ENCODE data around the gene PCDH9.

Gene PCDH9

DNA sequence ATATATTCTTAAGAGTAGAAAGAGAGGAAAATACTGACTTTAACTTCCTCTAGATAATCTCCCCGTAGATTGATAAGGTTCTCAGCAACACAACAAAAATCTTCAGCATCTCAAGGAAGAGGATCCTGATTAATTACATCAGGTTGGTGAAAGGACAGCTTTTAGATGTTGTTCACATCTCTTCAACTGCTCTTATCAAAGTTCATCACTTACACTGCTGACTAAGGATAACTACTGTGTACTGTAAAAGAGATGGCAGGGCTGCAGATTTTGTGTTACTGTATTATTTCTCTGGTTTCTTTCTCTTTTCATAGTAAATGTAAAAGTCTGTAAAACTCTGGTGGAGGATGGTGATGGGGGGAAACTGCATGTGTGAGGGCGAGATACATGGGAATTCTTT is 133.7 kb downstream of the PCDH9 start:
- Histone ChIP-seq H3K4me2 (ENCODE audit: low read length) (no peak overlapping the region), H3K9me3 (replicated peaks; ENCODE audit: low read length) (no peaks in the 10 kb centered on the region), H3K4me1 (ENCODE audit: control insufficient read depth, insufficient read depth, low read length) (peaks cover 9% of the 10 kb centered on the region), H3K4me3 (ENCODE audit: low read length) (no peak overlapping the region), H3K9ac (ENCODE audit: low read depth, low read length) (no peak overlapping the region), H3K36me3 (ENCODE audit: insufficient read depth, low read length) (no peaks in the 10 kb centered on the region), H3K27me3 (ENCODE audit: control insufficient read depth, insufficient read depth, low read length) (no peaks in the 10 kb centered on the region)

DNA sequence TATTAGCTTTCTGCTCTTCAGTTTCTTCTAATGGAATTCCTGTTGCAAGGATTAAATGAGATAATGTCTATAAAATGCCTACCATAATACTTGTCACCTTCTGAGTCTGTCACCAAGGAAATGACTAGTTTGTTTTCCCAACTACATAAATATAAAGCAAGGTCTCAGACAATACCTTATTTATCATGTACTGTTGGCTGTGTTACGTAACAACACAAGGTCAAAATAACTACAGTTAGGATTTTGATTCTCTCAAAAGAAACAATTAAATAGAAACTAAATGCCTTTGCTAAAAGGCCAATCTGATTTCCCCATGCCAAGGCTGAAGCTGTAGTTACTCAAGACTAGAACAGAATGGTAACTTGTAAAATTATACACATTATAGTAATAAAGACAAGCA is 134.5 kb downstream of the PCDH9 start:
- Histone ChIP-seq H3K36me3 (ENCODE audit: insufficient read depth, low read length) (no peaks in the 10 kb centered on the region), H3K9ac (ENCODE audit: low read depth, low read length) (no peak overlapping the region), H3K9me3 (replicated peaks; ENCODE audit: low read length) (no peaks in the 10 kb centered on the region), H3K4me2 (ENCODE audit: low read length) (no peak overlapping the region), H3K27me3 (ENCODE audit: control insufficient read depth, insufficient read depth, low read length) (no peaks in the 10 kb centered on the region), H3K4me1 (ENCODE audit: control insufficient read depth, insufficient read depth, low read length) (peaks cover 5% of the 10 kb centered on the region), H3K4me3 (ENCODE audit: low read length) (no peak overlapping the region)

DNA sequence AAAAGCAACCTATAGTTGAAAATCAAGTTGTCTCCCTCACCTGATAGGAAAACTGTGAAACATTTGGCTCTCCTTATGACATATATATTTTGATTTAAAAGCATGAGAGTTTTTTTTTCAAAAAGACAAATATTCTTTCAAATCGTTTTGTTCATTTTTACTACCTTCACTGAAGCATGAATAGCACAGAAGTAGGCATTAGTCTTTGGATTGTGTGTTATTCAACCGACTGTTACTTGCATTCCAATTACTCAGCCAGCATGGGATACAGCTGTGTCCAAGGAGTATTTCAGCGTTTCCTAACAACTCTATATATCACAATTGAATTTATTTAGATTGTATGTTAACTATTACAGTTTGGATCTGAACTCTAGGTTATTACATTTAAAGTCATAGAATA is 135.2 kb downstream of the PCDH9 start:
- Histone ChIP-seq H3K4me1 (ENCODE audit: control insufficient read depth, insufficient read depth, low read length) (no peaks in the 10 kb centered on the region), H3K27me3 (ENCODE audit: control insufficient read depth, insufficient read depth, low read length) (no peaks in the 10 kb centered on the region), H3K36me3 (ENCODE audit: insufficient read depth, low read length) (no peaks in the 10 kb centered on the region), H3K4me2 (ENCODE audit: low read length) (no peak overlapping the region), H3K9ac (ENCODE audit: low read depth, low read length) (no peak overlapping the region), H3K9me3 (replicated peaks; ENCODE audit: low read length) (no peaks in the 10 kb centered on the region), H3K4me3 (ENCODE audit: low read length) (no peak overlapping the region)

DNA sequence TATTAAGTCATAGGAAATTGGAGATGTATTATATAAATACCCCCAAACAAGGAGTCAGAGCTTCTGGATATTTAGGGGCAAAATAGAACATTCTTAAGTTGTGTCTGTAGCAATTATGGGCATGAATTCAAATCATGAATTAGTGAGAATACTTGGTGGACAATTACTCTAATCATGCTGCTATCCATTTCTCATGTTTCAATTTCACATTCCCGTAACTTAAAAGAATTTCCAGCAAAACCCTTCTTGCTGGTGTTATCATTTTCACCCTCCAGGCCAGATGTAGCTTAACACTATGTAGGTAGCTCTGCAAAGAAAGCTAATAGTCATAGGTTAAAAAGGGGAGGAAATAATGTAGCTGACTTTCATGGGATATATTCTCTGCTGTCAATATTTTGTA is 136.1 kb downstream of the PCDH9 start:
- no peaks in the 10 kb centered on the region for H3K27me3 ChIP-seq (ENCODE audit: control insufficient read depth, insufficient read depth, low read length)

DNA sequence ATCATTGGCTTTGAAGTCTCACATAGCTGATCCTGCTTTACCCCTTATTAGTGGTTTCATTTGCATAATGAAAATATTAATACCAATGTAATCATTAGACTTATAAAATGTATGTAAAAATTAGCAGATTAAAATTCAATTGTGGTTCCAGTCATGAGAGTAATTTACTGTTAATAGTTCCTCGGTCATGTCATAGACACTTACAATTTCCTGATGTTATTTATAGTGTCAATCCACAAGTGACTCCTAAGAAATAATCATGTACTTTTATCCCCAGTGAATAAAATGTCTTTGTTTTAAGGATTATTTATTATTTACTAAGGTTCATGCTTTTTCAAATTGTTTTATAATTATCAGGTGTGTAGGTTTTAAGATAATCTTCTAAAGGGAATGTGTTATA is 138.5 kb downstream of the PCDH9 start:
- H3K9ac ChIP-seq (ENCODE audit: low read depth, low read length) = no peak overlapping the region
- no peaks in the 10 kb centered on the region for H3K27me3 ChIP-seq (ENCODE audit: control insufficient read depth, insufficient read depth, low read length)
- H3K4me1 ChIP-seq (ENCODE audit: control insufficient read depth, insufficient read depth, low read length) = no peaks in the 10 kb centered on the region

More for the DNA sequence above, 136.1 kb downstream of the PCDH9 start:
- Histone ChIP-seq H3K4me1 (ENCODE audit: control insufficient read depth, insufficient read depth, low read length) (no peaks in the 10 kb centered on the region), H3K4me2 (ENCODE audit: low read length) (no peak overlapping the region), H3K9ac (ENCODE audit: low read depth, low read length) (no peak overlapping the region), H3K36me3 (ENCODE audit: insufficient read depth, low read length) (no peaks in the 10 kb centered on the region), H3K9me3 (replicated peaks; ENCODE audit: low read length) (no peaks in the 10 kb centered on the region), H3K4me3 (ENCODE audit: low read length) (no peak overlapping the region)

DNA sequence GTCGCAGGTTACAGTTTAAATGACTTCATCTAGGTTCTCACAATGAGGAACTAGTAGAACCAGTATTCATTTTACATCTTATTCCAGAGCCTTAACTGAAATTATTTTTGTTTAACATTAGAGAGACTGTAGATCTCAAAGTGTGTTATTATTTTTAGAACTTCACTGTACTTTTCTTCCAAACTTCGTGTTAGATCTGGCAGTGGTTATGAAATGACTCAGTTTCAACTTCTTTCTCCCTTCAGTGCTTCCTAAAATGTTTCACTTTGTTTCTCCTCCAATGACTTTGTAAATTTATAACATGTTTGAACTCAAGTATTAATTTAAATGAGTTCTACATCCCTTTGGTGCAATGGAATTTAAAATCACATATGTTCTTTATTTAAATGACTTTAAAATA is 139.3 kb downstream of the PCDH9 start:
- Histone ChIP-seq H3K4me2 (ENCODE audit: low read length) (no peak overlapping the region), H3K9ac (ENCODE audit: low read depth, low read length) (no peak overlapping the region), H3K4me1 (ENCODE audit: control insufficient read depth, insufficient read depth, low read length) (no peaks in the 10 kb centered on the region), H3K4me3 (ENCODE audit: low read length) (no peak overlapping the region), H3K9me3 (replicated peaks; ENCODE audit: low read length) (no peaks in the 10 kb centered on the region), H3K36me3 (ENCODE audit: insufficient read depth, low read length) (no peaks in the 10 kb centered on the region), H3K27me3 (ENCODE audit: control insufficient read depth, insufficient read depth, low read length) (no peaks in the 10 kb centered on the region)

More for the DNA sequence above, 138.5 kb downstream of the PCDH9 start:
- Histone ChIP-seq H3K4me2 (ENCODE audit: low read length) (no peak overlapping the region), H3K9me3 (replicated peaks; ENCODE audit: low read length) (no peaks in the 10 kb centered on the region), H3K36me3 (ENCODE audit: insufficient read depth, low read length) (no peaks in the 10 kb centered on the region), H3K4me3 (ENCODE audit: low read length) (no peak overlapping the region)

DNA sequence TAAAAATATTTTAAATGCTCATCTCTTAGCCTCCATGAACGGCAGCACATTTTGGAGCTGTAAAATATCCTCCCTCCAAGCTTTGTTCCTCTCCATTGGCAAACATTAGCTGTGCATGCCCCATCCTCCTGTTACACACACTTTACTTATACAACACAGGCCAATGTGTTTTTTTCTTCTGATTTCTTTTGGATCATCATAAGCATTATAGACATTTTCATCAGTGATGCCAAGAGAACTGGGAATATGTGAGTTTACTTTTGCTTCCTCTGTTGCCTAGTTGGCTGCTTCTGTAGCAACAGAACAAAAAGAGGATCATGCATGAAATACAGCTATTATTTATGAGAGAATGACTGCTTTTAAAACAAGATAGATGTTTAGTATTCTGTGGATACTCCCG is 142.6 kb downstream of the PCDH9 start:
- Histone ChIP-seq H3K9ac (ENCODE audit: low read depth, low read length) (no peak overlapping the region), H3K4me2 (ENCODE audit: low read length) (no peak overlapping the region), H3K9me3 (replicated peaks; ENCODE audit: low read length) (no peaks in the 10 kb centered on the region), H3K36me3 (ENCODE audit: insufficient read depth, low read length) (no peaks in the 10 kb centered on the region), H3K4me3 (ENCODE audit: low read length) (no peak overlapping the region), H3K4me1 (ENCODE audit: control insufficient read depth, insufficient read depth, low read length) (no peaks in the 10 kb centered on the region), H3K27me3 (ENCODE audit: control insufficient read depth, insufficient read depth, low read length) (no peaks in the 10 kb centered on the region)

DNA sequence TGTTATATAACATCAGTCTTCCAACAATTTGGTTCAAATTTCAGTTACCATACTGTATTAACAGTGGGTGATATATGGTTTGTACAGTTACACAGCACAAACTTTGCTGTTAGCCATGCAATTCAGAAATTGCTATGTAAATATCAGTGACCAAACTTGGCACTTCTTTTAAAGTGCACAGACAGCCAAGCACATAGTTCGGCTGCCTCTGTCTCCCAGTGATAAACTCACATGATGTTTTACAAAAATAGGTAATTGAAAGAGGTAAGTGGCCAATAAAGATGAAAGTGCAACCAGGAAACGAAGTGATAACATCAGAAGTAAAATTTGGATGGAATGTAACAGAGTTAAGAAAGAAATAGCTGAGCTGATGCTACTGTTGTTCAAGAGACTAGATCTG is 143.9 kb downstream of the PCDH9 start:
- H3K36me3 ChIP-seq (ENCODE audit: insufficient read depth, low read length) = no peaks in the 10 kb centered on the region
- no peaks in the 10 kb centered on the region for H3K9me3 ChIP-seq (replicated peaks; ENCODE audit: low read length)
- H3K9ac ChIP-seq (ENCODE audit: low read depth, low read length) = no peak overlapping the region
- no peak overlapping the region for H3K4me2 ChIP-seq (ENCODE audit: low read length)
- H3K4me1 ChIP-seq (ENCODE audit: control insufficient read depth, insufficient read depth, low read length) = no peaks in the 10 kb centered on the region
- no peaks in the 10 kb centered on the region for H3K27me3 ChIP-seq (ENCODE audit: control insufficient read depth, insufficient read depth, low read length)
- no peak overlapping the region for H3K4me3 ChIP-seq (ENCODE audit: low read length)

DNA sequence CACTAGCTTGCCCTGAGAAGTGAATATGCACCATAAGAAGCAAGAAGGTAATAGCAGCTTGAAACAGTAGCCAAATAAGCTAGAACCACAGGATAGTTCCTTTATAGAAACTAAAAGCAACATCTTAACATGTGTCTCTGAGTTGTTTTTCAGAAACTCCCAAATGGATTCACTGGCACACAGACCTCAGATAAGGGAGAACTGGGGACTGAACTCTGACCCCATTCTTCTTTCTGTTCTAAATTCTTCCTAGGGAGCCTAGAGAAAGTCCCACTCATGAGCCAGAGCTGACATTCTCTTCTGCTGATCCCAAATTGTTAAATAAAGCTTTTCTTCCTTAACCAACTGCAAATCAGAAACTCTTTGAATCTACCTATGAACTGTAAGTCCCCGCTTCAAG is 146.1 kb downstream of the PCDH9 start:
- no peaks in the 10 kb centered on the region for H3K4me1 ChIP-seq (ENCODE audit: control insufficient read depth, insufficient read depth, low read length)
- H3K27me3 ChIP-seq (ENCODE audit: control insufficient read depth, insufficient read depth, low read length) = no peaks in the 10 kb centered on the region
- H3K4me3 ChIP-seq (ENCODE audit: low read length) = no peak overlapping the region
- no peaks in the 10 kb centered on the region for H3K36me3 ChIP-seq (ENCODE audit: insufficient read depth, low read length)
- no peak overlapping the region for H3K4me2 ChIP-seq (ENCODE audit: low read length)
- H3K9ac ChIP-seq (ENCODE audit: low read depth, low read length) = no peak overlapping the region
- H3K9me3 ChIP-seq (replicated peaks; ENCODE audit: low read length) = no peaks in the 10 kb centered on the region

DNA sequence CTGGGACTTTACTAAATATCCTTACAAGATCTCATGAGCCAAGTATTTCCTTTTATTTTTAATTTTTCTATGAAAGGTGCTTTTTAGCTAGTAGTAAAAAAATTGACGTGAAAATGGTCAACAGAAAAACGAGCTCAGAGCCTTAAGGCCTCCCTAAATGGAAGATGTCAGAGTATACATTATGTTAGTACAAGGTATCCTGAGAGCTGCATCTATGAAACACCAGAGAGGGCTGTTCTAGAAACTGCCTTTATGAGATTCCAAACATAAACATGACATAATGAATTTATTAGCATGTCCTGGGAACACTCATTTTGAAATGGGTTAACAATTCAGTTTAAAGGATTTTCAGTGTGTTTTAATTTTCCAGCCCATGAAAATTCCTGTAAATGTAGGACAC is 146.6 kb downstream of the PCDH9 start:
- Histone ChIP-seq H3K27me3 (ENCODE audit: control insufficient read depth, insufficient read depth, low read length) (no peaks in the 10 kb centered on the region), H3K4me3 (ENCODE audit: low read length) (no peak overlapping the region), H3K9ac (ENCODE audit: low read depth, low read length) (no peak overlapping the region), H3K4me1 (ENCODE audit: control insufficient read depth, insufficient read depth, low read length) (no peaks in the 10 kb centered on the region), H3K36me3 (ENCODE audit: insufficient read depth, low read length) (no peaks in the 10 kb centered on the region), H3K4me2 (ENCODE audit: low read length) (no peak overlapping the region), H3K9me3 (replicated peaks; ENCODE audit: low read length) (no peaks in the 10 kb centered on the region)

DNA sequence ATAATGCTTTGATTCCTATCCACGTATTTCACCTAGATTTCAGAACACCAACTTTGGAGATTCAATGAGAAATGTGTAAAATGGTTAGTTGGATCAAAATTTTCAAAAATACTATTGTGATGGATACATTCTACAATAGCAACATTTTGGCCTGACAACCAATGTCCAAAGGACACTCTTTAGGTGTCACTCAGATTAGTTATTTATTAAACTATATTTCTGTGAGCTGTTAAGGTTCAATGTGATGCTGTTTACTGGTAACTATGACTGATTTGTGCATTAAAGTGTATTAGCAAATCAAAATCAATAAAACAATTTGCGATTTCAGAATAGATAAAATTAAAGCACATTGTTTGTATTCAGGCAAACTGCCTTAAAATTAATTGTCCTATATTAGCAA is 149.8 kb downstream of the PCDH9 start:
- H3K9ac ChIP-seq (ENCODE audit: low read depth, low read length) = no peak overlapping the region
- peaks cover 6% of the 10 kb centered on the region for H3K4me1 ChIP-seq (ENCODE audit: control insufficient read depth, insufficient read depth, low read length)
- no peaks in the 10 kb centered on the region for H3K36me3 ChIP-seq (ENCODE audit: insufficient read depth, low read length)
- H3K9me3 ChIP-seq (replicated peaks; ENCODE audit: low read length) = no peaks in the 10 kb centered on the region
- H3K4me3 ChIP-seq (ENCODE audit: low read length) = no peak overlapping the region
- H3K4me2 ChIP-seq (ENCODE audit: low read length) = no peak overlapping the region
- no peaks in the 10 kb centered on the region for H3K27me3 ChIP-seq (ENCODE audit: control insufficient read depth, insufficient read depth, low read length)

DNA sequence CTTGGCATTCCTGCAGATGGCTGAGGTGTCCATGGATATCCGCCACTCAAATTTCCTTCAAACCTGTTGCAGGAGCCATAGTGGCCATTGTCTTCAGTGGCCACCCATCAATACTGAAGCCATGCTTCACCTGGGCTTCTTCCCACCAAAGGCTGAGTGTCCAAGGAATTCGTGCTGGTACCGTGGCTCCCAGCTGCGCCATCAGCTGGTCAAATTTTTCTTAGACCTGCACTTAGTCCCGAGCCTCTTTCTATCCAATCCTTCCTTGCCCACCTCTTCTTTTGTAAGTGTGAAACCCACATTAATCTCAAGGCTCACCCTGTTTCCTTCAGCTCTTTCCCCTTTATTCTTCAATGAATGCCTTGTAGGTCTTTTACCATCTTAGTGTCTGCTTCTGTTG is 152.1 kb downstream of the PCDH9 start:
- Histone ChIP-seq H3K4me1 (ENCODE audit: control insufficient read depth, insufficient read depth, low read length) (peaks cover 6% of the 10 kb centered on the region), H3K4me3 (ENCODE audit: low read length) (no peak overlapping the region), H3K36me3 (ENCODE audit: insufficient read depth, low read length) (no peaks in the 10 kb centered on the region), H3K9ac (ENCODE audit: low read depth, low read length) (no peak overlapping the region), H3K27me3 (ENCODE audit: control insufficient read depth, insufficient read depth, low read length) (no peaks in the 10 kb centered on the region), H3K4me2 (ENCODE audit: low read length) (no peak overlapping the region), H3K9me3 (replicated peaks; ENCODE audit: low read length) (no peaks in the 10 kb centered on the region)
